HG03095 (cell line): ENCODE measurements around the gene SAMM50.
A peak's percentile ranks its signal among the peaks of the same experiment; 100 is the strongest.

Experiments
- ATAC-seq: cut with Tn5 transposase; IDR thresholded peaks from one replicate; pipeline ENCODE4 v1.9.1; 2021; ENCODE audit warnings: moderate library complexity; ENCODE audit not compliant: unreplicated experiment

SAMM50 gene

GRCh38 chr22:43955040-43955882 lies at the start of gene SAMM50:
Gene SAMM50 (plus strand): TSS chr22:43955442. CDS start chr22:43955578, 136 bp downstream.
- ATAC-seq, result peak; percentile 82

DNA sequence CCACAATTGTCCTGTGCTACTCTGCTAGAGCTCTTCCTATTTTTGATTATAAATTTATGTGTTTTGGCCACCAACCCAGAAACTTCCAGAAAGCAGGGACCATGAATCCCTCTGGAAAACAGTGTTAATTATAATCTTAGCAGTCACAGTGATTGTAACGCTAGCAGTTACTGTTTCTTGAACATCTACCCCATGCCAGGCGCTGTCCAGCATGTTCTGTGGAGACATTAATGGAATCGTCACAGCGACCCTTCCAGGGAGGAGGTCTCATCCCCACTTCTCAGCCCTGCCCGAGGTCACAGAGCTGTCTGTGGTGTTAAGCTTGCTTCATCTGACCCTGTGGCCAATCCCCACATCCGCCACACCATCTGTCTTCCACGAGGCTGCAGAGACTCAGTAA lies 49.6 kb upstream of the SAMM50 start:
- ATAC-seq, result no peak

- no peak for ATAC-seq
These were observed 45.5 kb upstream of the SAMM50 start for GRCh38 chr22:43909708-43910107.

DNA sequence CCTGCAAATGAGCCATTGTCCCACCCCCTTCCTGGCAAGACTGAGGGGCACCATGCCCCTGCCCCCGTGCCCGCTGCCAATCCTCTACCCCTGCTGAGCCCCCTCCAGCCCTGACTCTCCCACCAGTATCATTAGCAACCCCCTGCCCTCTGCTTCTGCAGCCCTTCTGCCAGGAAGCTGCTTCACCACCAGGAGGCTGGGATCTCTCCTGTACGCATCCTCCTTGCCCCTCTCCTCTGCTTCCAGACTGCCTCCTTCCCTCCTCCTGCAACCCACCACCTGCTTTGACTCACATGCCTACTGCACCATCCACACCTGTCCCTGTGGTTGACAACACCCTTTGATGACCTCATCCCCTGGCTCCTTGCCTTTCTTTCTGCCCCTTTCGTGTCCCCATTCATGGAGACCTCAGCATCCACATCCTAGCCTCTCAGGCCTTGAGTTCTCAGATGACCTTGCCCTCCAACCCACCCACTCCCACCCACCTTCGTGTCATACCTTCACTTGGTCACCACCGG lies 45.0 kb upstream of the SAMM50 start:
- no peak for ATAC-seq

- ATAC-seq, result no peak
These were observed 43.9 kb upstream of the SAMM50 start for GRCh38 chr22:43911351-43911750.

- no peak for ATAC-seq
These were observed 37.7 kb upstream of the SAMM50 start for GRCh38 chr22:43917521-43917920.

- no peak for ATAC-seq
These were observed 35.9 kb upstream of the SAMM50 start for GRCh38 chr22:43919106-43919973.

DNA sequence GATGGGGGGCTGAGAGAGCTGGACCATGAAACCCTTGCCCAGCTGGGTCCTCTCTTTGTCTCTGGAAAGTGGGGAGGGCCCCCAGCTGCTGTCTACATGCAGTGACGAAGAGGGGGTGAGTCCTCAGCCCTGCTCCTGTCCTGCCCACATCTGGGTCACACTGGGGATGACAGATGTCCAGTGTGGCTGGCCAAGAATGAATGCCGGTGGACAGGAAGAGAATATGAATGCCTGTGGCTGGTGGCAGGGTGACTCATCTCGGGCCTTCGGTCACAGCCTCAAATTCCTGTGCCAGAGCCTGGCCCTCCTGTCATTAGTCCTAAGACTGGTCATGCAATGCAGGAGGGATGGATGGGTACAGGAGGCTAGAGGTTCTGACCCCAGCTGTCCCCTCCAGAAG lies 33.9 kb upstream of the SAMM50 start:
- ATAC-seq, result no peak

- ATAC-seq, result no peak
These were observed 33.1 kb upstream of the SAMM50 start for GRCh38 chr22:43922123-43922522.

- no peak for ATAC-seq
These were observed 32.1 kb upstream of the SAMM50 start for GRCh38 chr22:43923191-43923590.

GRCh38 chr22:43923631-43924464 lies 31.4 kb upstream of the SAMM50 start, which contains the start of gene PNPLA3:
Gene PNPLA3 (plus strand): TSS chr22:43923805. CDS start chr22:43923912, 107 bp downstream.
- ATAC-seq, result no peak

- no peak for ATAC-seq
These were observed 30.4 kb upstream of the SAMM50 start for GRCh38 chr22:43924877-43925276.

DNA sequence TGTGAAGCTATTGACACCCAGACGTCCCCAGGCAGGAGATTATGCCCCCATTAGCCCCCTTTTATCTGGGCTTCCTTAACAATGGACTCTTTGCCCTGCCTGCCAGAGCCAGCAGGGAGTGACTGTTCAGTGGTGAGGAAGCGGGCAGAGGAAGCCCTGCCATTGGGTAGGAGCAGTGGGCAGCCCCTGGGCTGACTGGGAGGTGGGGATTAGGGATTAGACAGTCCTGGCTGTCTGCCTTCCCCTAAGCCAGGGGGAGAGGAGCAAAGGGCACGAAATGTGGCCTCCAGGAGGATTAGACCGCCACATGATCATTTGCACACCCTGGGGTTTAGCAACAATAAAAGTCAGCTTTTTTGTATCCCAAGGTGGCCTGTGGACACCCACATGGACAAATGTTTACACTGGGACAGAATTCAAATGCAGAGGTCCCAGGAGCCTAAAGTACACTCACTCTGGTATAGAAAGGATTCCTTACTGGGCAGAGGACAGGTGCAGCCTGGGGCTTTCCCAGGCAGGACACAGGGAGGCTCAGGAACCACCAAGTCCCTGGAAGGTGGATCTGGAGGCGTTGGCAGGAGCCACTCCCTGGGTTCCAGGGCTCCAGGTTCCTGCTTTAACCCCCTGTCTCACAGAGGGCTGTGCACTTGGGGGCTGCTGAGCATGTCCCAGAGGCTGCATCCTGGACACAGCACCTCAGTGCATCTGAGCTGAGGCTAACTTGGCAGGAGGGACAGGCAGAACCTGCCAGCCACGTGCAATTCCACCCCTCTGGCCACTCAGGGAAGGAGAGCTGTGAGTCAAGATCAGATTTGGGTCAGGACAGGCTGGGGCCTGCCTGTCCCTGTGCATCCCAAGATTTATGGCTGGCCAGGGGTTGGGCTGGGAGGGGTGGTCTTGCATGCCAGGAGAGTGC lies 29.6 kb upstream of the SAMM50 start:
- no peak for ATAC-seq

DNA sequence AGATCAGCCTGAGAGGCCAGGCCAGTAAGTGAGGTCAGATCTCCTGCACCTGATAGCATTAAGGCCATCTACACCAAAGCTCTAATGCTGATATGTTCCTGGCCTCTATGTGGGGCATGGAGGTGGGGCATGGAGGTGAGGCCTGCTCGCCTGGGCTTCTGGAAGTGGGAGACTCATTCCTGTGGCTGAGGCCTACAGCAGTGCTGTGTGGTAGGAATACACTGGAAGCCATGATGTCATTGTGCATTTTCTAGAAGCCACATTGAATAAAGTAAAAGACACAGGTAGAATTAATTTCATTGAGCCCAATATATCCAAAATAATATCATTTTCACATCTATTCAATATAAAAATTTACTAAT lies 28.9 kb upstream of the SAMM50 start:
- ATAC-seq, result no peak

- no peak for ATAC-seq
These were observed 26.8 kb upstream of the SAMM50 start for GRCh38 chr22:43928468-43928867.

GRCh38 chr22:43928908-43929307 lies 26.3 kb upstream of the SAMM50 start:
- no peak for ATAC-seq

DNA sequence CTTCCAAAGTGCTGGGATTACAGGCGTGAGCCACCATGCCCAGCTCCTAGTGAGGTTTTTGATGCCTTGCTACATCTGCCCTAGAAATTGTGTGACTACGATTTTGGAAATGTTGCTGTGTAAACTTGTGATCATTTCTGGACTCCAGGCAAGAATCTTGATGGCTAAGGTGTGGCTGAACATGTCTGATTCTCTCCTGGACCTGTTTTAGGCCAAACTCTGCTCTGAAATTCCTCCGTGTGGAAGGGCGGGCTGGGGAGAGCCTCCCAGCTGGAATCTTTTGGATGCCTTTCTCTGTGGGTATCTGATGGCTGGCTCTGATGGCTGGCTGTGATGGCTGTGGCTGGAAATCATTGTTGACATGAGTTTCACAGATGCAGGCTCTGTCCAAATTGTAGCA lies 23.5 kb upstream of the SAMM50 start:
- no peak for ATAC-seq

GRCh38 chr22:43941449-43941848 lies 13.8 kb upstream of the SAMM50 start:
- ATAC-seq, result no peak

- ATAC-seq, result no peak
These were observed 10.4 kb upstream of the SAMM50 start for GRCh38 chr22:43944670-43945430.
